ENCODE data around the gene GMDS. TPM values are rescaled to one million over a fixed set of nuclear protein-coding genes. Genes with fewer than 3 reads are reported as not detected.

The GMDS gene
- total and polyA plus RNA-seq, 2 experiments from 2014 or later, result 30.1 to 36.5 TPM

DNA sequence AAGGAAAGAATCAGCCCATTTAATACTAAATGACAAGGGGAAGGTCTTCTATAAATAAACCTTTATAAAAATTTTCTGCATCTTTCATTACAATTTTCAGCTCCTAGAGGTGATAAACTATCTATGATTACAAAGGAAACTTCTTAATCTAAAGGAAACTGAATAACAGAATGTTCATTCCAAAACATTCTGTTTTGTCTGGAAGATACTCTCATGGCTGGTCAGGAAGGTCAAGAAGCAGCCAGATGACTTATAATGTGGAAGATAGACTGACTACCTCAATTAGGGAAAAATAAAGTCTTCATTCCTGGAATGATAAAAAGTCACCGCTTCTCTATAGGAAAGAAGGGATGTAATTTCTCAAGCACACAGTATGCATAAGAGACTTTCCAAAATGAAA lies 131.3 kb downstream of the GMDS start:
- no peak overlapping the region for H3K27ac Mint-ChIP-seq
- H2AFZ ChIP-seq, result no peak overlapping the region
- H3K79me2 ChIP-seq (replicated peaks; ENCODE audit: insufficient read depth), result 0 out of 2 replicates have a peak, but pooled peaks cover 3% of the 10 kb centered on the region
- peaks cover 9% of the 10 kb centered on the region; the same call in 1 of the 2 replicates for H3K4me1 ChIP-seq (ENCODE audit: insufficient read depth)
- no peak for ATAC-seq
- H3K9me2 ChIP-seq (ENCODE audit: insufficient read depth), result no peaks in the 10 kb centered on the region
- H3K27me3 ChIP-seq (ENCODE audit: insufficient read depth), result no peaks in the 10 kb centered on the region
- H3K9me3 Mint-ChIP-seq, result no peaks in the 10 kb centered on the region
- H3K4me2 ChIP-seq, result no peak overlapping the region
- no peaks in the 10 kb centered on the region for H3K36me3 ChIP-seq (ENCODE audit: insufficient read depth)
- no peaks in the 10 kb centered on the region for H3K36me3 Mint-ChIP-seq (ENCODE audit: low read depth)
- H3K4me3 ChIP-seq, result no peak overlapping the region
- 0 out of 2 replicates have a peak, but pooled peaks cover 4% of the 10 kb centered on the region for H4K20me1 ChIP-seq (replicated peaks; ENCODE audit: insufficient read depth)
- TF ChIP-seq ETS1 (IDR thresholded peaks at IDR 0.05), result no peak
- TF ChIP-seq EZH2phosphoT487 (IDR thresholded peaks at IDR 0.05; ENCODE audit: unreplicated experiment), result no peak
- no peak for TF ChIP-seq NANOG (IDR thresholded peaks at IDR 0.05; ENCODE audit: borderline replicate concordance)
- TF ChIP-seq, protein P1, sequence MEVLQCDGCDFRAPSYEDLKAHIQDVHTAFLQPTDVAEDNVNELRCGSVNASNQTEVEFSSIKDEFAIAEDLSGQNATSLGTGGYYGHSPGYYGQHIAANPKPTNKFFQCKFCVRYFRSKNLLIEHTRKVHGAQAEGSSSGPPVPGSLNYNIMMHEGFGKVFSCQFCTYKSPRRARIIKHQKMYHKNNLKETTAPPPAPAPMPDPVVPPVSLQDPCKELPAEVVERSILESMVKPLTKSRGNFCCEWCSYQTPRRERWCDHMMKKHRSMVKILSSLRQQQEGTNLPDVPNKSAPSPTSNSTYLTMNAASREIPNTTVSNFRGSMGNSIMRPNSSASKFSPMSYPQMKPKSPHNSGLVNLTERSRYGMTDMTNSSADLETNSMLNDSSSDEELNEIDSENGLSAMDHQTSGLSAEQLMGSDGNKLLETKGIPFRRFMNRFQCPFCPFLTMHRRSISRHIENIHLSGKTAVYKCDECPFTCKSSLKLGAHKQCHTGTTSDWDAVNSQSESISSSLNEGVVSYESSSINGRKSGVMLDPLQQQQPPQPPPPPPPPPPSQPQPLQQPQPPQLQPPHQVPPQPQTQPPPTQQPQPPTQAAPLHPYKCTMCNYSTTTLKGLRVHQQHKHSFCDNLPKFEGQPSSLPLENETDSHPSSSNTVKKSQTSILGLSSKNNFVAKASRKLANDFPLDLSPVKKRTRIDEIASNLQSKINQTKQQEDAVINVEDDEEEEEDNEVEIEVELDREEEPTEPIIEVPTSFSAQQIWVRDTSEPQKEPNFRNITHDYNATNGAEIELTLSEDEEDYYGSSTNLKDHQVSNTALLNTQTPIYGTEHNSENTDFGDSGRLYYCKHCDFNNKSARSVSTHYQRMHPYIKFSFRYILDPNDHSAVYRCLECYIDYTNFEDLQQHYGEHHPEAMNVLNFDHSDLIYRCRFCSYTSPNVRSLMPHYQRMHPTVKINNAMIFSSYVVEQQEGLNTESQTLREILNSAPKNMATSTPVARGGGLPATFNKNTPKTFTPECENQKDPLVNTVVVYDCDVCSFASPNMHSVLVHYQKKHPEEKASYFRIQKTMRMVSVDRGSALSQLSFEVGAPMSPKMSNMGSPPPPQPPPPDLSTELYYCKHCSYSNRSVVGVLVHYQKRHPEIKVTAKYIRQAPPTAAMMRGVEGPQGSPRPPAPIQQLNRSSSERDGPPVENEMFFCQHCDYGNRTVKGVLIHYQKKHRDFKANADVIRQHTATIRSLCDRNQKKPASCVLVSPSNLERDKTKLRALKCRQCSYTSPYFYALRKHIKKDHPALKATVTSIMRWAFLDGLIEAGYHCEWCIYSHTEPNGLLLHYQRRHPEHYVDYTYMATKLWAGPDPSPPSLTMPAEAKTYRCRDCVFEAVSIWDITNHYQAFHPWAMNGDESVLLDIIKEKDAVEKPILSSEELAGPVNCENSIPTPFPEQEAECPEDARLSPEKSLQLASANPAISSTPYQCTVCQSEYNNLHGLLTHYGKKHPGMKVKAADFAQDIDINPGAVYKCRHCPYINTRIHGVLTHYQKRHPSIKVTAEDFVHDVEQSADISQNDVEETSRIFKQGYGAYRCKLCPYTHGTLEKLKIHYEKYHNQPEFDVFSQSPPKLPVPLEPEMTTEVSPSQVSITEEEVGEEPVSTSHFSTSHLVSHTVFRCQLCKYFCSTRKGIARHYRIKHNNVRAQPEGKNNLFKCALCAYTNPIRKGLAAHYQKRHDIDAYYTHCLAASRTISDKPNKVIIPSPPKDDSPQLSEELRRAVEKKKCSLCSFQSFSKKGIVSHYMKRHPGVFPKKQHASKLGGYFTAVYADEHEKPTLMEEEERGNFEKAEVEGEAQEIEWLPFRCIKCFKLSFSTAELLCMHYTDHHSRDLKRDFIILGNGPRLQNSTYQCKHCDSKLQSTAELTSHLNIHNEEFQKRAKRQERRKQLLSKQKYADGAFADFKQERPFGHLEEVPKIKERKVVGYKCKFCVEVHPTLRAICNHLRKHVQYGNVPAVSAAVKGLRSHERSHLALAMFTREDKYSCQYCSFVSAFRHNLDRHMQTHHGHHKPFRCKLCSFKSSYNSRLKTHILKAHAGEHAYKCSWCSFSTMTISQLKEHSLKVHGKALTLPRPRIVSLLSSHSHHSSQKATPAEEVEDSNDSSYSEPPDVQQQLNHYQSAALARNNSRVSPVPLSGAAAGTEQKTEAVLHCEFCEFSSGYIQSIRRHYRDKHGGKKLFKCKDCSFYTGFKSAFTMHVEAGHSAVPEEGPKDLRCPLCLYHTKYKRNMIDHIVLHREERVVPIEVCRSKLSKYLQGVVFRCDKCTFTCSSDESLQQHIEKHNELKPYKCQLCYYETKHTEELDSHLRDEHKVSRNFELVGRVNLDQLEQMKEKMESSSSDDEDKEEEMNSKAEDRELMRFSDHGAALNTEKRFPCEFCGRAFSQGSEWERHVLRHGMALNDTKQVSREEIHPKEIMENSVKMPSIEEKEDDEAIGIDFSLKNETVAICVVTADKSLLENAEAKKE (CRISPR knock-in tag; IDR thresholded peaks at IDR 0.05), result no peak
- no peak for TF ChIP-seq POLR2AphosphoS5 (IDR thresholded peaks at IDR 0.05; ENCODE audit: low read depth)
- no peak for TF ChIP-seq JUNB (IDR thresholded peaks at IDR 0.05; ENCODE audit: unreplicated experiment)
- no peak for TF ChIP-seq REST (IDR thresholded peaks at IDR 0.05; ENCODE audit: unreplicated experiment)
- no peak for TF ChIP-seq ZNF331 (CRISPR knock-in tag; IDR thresholded peaks at IDR 0.05; ENCODE audit: low read depth)
- TF ChIP-seq CREB1 (CRISPR knock-in tag; IDR thresholded peaks at IDR 0.05; ENCODE audit: low read depth), result no peak
- TF ChIP-seq STAT1 (IDR thresholded peaks at IDR 0.05; ENCODE audit: unreplicated experiment), result no peak
- no peak for TF ChIP-seq CTCF (conservative IDR thresholded peaks at IDR 0.05; ENCODE audit: low read depth in 2 of 2)
- TF ChIP-seq ZNF114 (CRISPR knock-in tag; IDR thresholded peaks at IDR 0.05), result no peak
- no peak for TF ChIP-seq EZH2 (IDR thresholded peaks at IDR 0.05; ENCODE audit: low read depth, unreplicated experiment)
- H3K27me3 Mint-ChIP-seq (ENCODE audit: insufficient read depth, low read depth, poor library complexity), result peaks cover 1% of the 10 kb centered on the region
- peaks cover 7% of the 10 kb centered on the region; the same call in 2 of the 3 replicates for H3K4me1 Mint-ChIP-seq
- H3K27ac ChIP-seq (ENCODE audit: low read depth), result no peak overlapping the region
- no peak overlapping the region for H3K4me3 Mint-ChIP-seq
- H3F3A ChIP-seq (replicated peaks; ENCODE audit: low read depth), result no peaks in the 10 kb centered on the region
- no peak for DNase-seq (ENCODE audit: low spot score)
